Activated T-helper 2 cell treated with anti-CD3 and anti-CD28 coated beads, Interferon-gamma antibody, Interleukin-2, Interleukin-4, amounts not matched to agents 10 μg/mL and 5 μg/mL and 100 μg/mL, durations not matched to agents 14 hours and 24 hours and 36 hours (primary cell): ENCODE data around the gene WDR77. TPM values are rescaled to one million over a fixed set of nuclear protein-coding genes. Genes with fewer than 3 reads are reported as not detected.

Source experiments
- DNase-seq: peaks from one replicate; pipeline ENCODE4 v3.0.0; 2021; ENCODE audit warnings: low spot score
- H3K27ac Mint-ChIP-seq: one replicate; pipeline ENCODE4 v1.8.0; 2021; ENCODE audit warnings: mixed read lengths
- H3K27me3 Mint-ChIP-seq: one replicate; pipeline ENCODE4 v1.8.0; 2021; ENCODE audit warnings: low read depth, mixed read lengths
- H3K36me3 Mint-ChIP-seq: one replicate; pipeline ENCODE4 v1.8.0; 2021; ENCODE audit warnings: low read depth, mixed read lengths
- H3K4me1 Mint-ChIP-seq: one replicate; pipeline ENCODE4 v1.8.0; 2021; ENCODE audit warnings: low read depth, mixed read lengths
- H3K4me3 Mint-ChIP-seq: one replicate; pipeline ENCODE4 v1.8.0; 2021; ENCODE audit warnings: low read depth, mild to moderate bottlenecking, moderate library complexity, mixed read lengths
- H3K9me3 Mint-ChIP-seq: one replicate; pipeline ENCODE4 v1.8.0; 2021; ENCODE audit warnings: mixed read lengths
- intact Hi-C: fragments of 100-400 bp; cut with micrococcal nuclease; formaldehyde crosslinking; loops from one replicate; pipeline ENCODE4 v1.15.1; 2023
- total RNA-seq: library from RNA; stranded (reverse); gene quantifications from 2 replicates; pipeline ENCODE4 v1.2.3, GENCODE V29; 2022

Gene WDR77
- total RNA-seq, result 46.5 and 52.6 TPM in 2 replicates

GRCh38 chr1:111448918-111449702, at the start of gene WDR77, which contains the start of gene ATP5PB:
Gene WDR77 (minus strand): TSS chr1:111449256. CDS start chr1:111449169, 87 bp downstream.
Gene ATP5PB (plus strand): TSS chr1:111449464. CDS start chr1:111449542, 78 bp downstream.
- Mint-ChIP-seq H3K27ac (peak within 1 kb of the TSS; percentile 96), H3K4me3 (peak within 1 kb of the TSS; percentile 100), H3K9me3 (no peaks in the 10 kb centered on the region), H3K36me3 (peaks cover 79% of the 10 kb centered on the region), H3K27me3 (no peaks in the 10 kb centered on the region), H3K4me1 (peaks cover 52% of the 10 kb centered on the region)
- intact Hi-C loops, result loop anchor here (1.0 to 5.0 kb wide), 6 partner anchors 26 to 309 kb away; partner anchors contain the start of genes CEPT1, DDX20 and DRAM2
- peak; percentile 91 for DNase-seq

DNA sequence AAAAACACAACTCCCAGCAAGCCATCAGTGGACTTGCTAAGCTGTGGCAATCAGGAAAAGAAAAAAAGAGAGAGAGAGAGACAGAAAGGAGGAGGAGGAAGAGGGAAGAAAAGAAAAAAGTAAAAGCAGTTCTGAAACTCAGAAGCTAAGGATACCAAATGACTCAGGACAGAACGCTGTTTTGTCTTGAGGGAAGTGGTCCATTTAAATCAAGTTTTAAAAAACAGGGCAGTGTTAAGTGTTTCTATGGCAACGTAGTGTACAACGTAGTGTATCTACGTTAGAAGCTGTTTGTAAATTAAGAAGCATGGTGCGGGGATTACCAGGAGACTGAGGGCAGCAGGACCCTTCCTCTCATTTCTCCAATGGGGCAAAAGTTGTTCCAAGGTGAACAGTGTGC, 48.5 kb upstream of the WDR77 start:
- DNase-seq, result no peak
- no peak overlapping the region for H3K4me3 Mint-ChIP-seq
- H3K9me3 Mint-ChIP-seq, result peaks cover 35% of the 10 kb centered on the region
- H3K27ac Mint-ChIP-seq, result no peak overlapping the region
- no peaks in the 10 kb centered on the region for H3K27me3 Mint-ChIP-seq
- H3K4me1 Mint-ChIP-seq, result peaks cover 32% of the 10 kb centered on the region
- intact Hi-C loops, result loop anchor here (2.0 kb wide), 1 partner anchor 21 kb away; no protein-coding TSS in a partner anchor
- H3K36me3 Mint-ChIP-seq, result peaks cover 13% of the 10 kb centered on the region

DNA sequence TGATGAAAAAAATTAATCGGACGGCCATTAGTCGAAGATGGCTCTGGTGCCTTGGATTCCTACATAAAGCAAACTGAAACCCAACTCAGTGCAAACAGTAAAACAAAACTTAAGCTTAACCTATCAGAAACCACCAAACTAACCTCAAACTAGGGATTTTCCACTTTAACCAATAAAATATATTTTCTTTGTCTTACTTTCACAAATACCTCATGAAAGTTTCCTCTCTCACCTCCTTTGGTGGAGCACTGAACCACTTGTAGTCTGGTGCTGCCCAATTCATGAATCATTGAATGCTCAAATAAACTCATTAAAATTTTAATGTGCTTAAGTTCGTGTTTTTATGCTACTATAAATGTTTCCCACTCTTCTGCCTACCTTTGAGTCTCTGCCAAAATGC, 47.3 kb upstream of the WDR77 start:
- intact Hi-C loops, result loop anchor here (2.0 kb wide), 1 partner anchor 20 kb away; no protein-coding TSS in a partner anchor
- DNase-seq, result no peak
- Mint-ChIP-seq H3K4me3 (no peak overlapping the region), H3K9me3 (peaks cover 35% of the 10 kb centered on the region), H3K27ac (peak overlapping the region; percentile 15), H3K36me3 (peaks cover 13% of the 10 kb centered on the region), H3K27me3 (no peaks in the 10 kb centered on the region), H3K4me1 (peaks cover 26% of the 10 kb centered on the region)

DNA sequence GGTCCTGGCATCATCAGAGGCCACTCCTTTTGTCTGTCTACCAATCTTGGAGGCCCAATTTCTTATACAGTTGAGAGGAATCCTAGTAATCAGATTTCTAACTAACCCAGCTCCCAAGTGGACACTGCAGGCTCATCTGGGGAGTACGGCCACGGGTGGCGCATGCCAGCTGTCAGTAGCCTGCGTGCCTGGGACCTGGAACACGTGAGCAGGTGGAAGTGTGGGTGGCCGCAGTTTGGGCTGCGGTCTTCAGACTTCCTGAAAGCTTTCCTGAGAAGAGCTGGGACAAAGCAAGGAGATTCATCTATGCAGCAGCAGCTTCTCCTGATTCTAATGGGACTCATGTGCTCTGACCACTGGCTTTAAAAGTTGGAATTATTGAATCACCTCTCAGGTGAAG, 42.0 kb upstream of the WDR77 start:
- intact Hi-C loops, result no loop called here
- no peak overlapping the region for H3K27ac Mint-ChIP-seq
- peaks cover 18% of the 10 kb centered on the region for H3K9me3 Mint-ChIP-seq
- H3K36me3 Mint-ChIP-seq, result peaks cover 3% of the 10 kb centered on the region
- no peaks in the 10 kb centered on the region for H3K27me3 Mint-ChIP-seq
- DNase-seq, result no peak
- no peak overlapping the region for H3K4me3 Mint-ChIP-seq
- H3K4me1 Mint-ChIP-seq, result no peaks in the 10 kb centered on the region

DNA sequence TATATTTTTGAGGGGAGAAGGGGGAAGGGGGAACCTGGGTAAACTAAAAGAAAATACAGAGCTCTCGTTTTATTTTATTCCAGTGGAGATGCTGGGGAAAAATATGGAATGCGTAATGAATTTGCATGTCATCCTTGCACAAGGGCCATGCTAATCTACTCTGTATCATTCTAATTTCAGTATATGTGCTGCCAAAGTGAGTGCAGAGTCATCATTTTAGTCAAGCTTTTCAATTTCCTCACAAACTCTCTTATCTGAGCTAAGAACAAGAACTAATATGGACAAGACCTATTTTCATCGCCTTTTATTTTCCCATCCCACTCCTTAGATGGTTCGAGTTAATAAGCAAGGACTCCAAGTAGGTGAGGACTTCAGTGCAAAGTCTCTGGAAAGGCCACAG, 41.2 kb upstream of the WDR77 start:
- Mint-ChIP-seq H3K27me3 (no peaks in the 10 kb centered on the region), H3K9me3 (peaks cover 12% of the 10 kb centered on the region), H3K4me1 (no peaks in the 10 kb centered on the region), H3K27ac (no peak overlapping the region), H3K36me3 (no peaks in the 10 kb centered on the region), H3K4me3 (no peak overlapping the region)
- no peak for DNase-seq
- intact Hi-C loops, result no loop called here

- H3K4me3 Mint-ChIP-seq, result no peak overlapping the region
- no peaks in the 10 kb centered on the region for H3K36me3 Mint-ChIP-seq
- peaks cover 6% of the 10 kb centered on the region for H3K9me3 Mint-ChIP-seq
- H3K27ac Mint-ChIP-seq, result no peak overlapping the region
- H3K4me1 Mint-ChIP-seq, result no peaks in the 10 kb centered on the region
- intact Hi-C loops, result no loop called here
- DNase-seq, result no peak
- no peaks in the 10 kb centered on the region for H3K27me3 Mint-ChIP-seq
These were observed 40.5 kb upstream of the WDR77 start for GRCh38 chr1:111489604-111490003.

- H3K36me3 Mint-ChIP-seq, result no peaks in the 10 kb centered on the region
- DNase-seq, result no peak
- H3K27ac Mint-ChIP-seq, result no peak overlapping the region
- peaks cover under 1% of the 10 kb centered on the region for H3K4me1 Mint-ChIP-seq
- no peak overlapping the region for H3K4me3 Mint-ChIP-seq
- intact Hi-C loops, result no loop called here
- no peaks in the 10 kb centered on the region for H3K9me3 Mint-ChIP-seq
- no peaks in the 10 kb centered on the region for H3K27me3 Mint-ChIP-seq
These were observed 39.6 kb upstream of the WDR77 start for GRCh38 chr1:111488669-111489068.

DNA sequence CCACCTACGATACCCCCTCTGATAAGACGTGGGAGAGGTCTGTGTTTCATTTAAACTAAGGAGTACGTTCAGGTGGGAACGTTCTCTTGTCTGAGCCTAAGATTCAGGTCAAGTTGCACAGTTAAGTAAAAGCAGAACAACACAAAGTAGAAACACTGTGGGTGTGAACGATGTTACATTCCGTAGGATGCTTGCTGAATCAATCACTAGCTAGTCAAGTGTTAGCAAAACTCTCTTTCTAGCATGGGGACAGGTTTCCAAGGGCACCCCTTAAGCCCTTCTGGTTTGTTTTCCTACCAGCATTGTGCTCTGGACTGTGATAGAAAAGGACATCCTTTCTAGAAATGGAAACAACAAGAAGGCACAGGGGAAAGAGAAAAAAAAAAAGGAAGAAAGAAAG, 38.1 kb upstream of the WDR77 start:
- DNase-seq, result no peak
- no peak overlapping the region for H3K4me3 Mint-ChIP-seq
- no peaks in the 10 kb centered on the region for H3K27me3 Mint-ChIP-seq
- no peaks in the 10 kb centered on the region for H3K36me3 Mint-ChIP-seq
- no peaks in the 10 kb centered on the region for H3K9me3 Mint-ChIP-seq
- peaks cover 5% of the 10 kb centered on the region for H3K4me1 Mint-ChIP-seq
- intact Hi-C loops, result no loop called here
- no peak overlapping the region for H3K27ac Mint-ChIP-seq

- Mint-ChIP-seq H3K9me3 (no peaks in the 10 kb centered on the region), H3K27ac (no peak overlapping the region), H3K36me3 (no peaks in the 10 kb centered on the region), H3K27me3 (no peaks in the 10 kb centered on the region), H3K4me3 (no peak overlapping the region), H3K4me1 (peaks cover 8% of the 10 kb centered on the region)
- no peak for DNase-seq
- intact Hi-C loops, result no loop called here
These were observed 37.4 kb upstream of the WDR77 start for GRCh38 chr1:111486431-111486830.

GRCh38 chr1:111484391-111485026, 35.5 kb upstream of the WDR77 start:
- no peak overlapping the region for H3K4me3 Mint-ChIP-seq
- no peak overlapping the region for H3K27ac Mint-ChIP-seq
- intact Hi-C loops, result no loop called here
- peaks cover 8% of the 10 kb centered on the region for H3K27me3 Mint-ChIP-seq
- H3K4me1 Mint-ChIP-seq, result peaks cover 9% of the 10 kb centered on the region
- H3K36me3 Mint-ChIP-seq, result no peaks in the 10 kb centered on the region
- no peak for DNase-seq
- no peaks in the 10 kb centered on the region for H3K9me3 Mint-ChIP-seq

DNA sequence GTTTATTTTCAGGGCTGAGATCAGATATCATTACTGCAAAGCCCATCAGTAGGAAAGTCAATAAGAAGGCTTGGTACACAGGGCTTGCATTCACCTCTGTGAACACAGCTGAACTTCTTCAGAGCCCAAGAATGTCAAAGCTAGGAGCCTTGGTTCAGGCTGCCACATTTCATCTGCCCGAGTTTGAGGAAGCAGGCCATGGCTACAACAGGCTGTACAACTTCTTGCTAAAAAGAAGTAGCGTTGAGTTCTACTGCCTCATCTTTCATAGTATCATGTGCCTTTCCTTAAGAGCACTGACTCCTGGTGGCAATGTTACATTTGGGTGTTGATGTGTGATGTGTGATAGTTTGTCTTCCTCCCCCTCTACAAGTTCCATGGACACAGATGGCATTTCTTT, 34.8 kb upstream of the WDR77 start:
- intact Hi-C loops, result no loop called here
- no peak overlapping the region for H3K27ac Mint-ChIP-seq

GRCh38 chr1:111483166-111483565, 34.1 kb upstream of the WDR77 start:
- intact Hi-C loops, result no loop called here
- Mint-ChIP-seq H3K36me3 (peaks cover 4% of the 10 kb centered on the region), H3K27me3 (peaks cover 8% of the 10 kb centered on the region), H3K4me3 (no peak overlapping the region), H3K4me1 (peaks cover 12% of the 10 kb centered on the region), H3K9me3 (no peaks in the 10 kb centered on the region), H3K27ac (no peak overlapping the region)
- no peak for DNase-seq

More for the DNA sequence above, 34.8 kb upstream of the WDR77 start:
- no peaks in the 10 kb centered on the region for H3K9me3 Mint-ChIP-seq
- no peak overlapping the region for H3K4me3 Mint-ChIP-seq
- H3K36me3 Mint-ChIP-seq, result no peaks in the 10 kb centered on the region
- no peak for DNase-seq
- H3K27me3 Mint-ChIP-seq, result peaks cover 8% of the 10 kb centered on the region
- H3K4me1 Mint-ChIP-seq, result peaks cover 9% of the 10 kb centered on the region
